ENCODE results near the gene PIERCE2.
"Not testable (repeated sequence)": the region's sequence is repeated elsewhere in the genome, so short reads cannot be mapped to it uniquely, and the experiment has no call there.

Gene PIERCE2

DNA sequence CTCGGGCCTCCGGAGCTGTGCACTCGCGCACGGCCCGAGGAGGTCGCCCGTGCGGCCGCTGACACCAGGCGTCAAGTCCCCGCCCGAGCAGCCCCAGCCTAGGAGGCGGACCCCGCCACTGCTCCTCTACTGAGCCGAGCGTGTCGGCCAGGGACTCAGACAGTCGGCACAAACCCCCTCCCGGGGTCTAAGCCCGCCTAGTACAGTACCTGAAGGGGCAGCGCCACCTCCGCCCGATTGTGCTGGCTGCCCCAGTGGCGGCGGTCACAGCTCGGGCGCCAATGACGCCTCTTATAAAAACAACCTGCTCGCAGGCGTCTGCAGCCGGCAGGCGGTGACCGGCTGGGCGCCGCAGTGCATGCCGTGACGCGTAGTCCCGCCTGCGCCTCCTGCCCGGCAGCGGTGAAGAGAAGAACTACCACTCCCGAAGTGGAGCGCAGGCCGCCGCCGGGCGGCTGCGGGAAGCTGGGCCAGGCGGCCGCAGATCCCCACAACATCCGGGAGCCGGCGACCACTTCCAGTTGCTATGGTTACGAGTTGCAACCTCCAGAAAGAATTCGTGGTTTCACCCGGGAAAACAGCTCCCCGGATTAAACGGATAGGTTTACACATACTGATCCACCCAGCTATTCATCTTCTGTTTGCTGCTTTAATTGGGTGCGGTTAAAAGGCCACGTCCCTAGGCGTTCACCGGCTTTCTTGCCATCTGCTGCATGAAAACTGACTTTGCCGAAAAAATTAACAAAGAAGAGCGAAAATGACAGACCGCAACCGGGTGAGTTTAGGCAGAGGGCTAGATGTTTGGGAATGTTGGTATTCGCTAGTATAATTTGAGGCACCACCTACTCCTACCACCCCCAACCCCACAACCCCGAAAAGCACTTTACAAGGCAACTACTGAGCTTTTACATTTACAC, at the start of gene PIERCE2, which contains the start of gene CCPG1:
Gene PIERCE2 (plus strand): TSS at position 484 of the 917 bp plus-strand sequence. CDS start 274 bp downstream, at position 758.
Gene CCPG1 (minus strand): TSS at position 348 of the 917 bp plus-strand sequence. CDS start 18,935 bp downstream, outside the sequence.
- DNase-seq = peak; percentile 84

- no peak for DNase-seq
Measured at GRCh38 chr15:55360256-55360655, 48.0 kb upstream of the PIERCE2 start.

DNA sequence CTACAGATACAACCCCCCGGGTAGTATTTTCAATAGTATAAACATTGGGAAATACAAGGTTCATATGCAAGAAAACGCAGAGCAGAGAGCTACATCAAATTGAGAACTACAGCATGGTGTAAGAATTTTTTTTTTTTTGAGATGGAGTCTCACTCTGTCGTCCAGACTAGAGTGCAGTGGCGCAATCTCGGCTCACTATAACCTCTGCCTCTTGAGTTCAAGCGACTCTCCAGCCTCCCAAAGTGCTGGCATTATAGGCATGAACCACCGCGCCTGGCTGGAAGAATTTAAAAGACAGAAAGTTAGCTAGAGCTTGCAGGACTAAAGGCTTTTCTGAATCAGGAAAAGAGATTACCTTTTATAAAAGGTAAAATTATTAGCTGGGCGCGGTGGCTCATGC, 47.2 kb upstream of the PIERCE2 start:
- DNase-seq = no peak

DNA sequence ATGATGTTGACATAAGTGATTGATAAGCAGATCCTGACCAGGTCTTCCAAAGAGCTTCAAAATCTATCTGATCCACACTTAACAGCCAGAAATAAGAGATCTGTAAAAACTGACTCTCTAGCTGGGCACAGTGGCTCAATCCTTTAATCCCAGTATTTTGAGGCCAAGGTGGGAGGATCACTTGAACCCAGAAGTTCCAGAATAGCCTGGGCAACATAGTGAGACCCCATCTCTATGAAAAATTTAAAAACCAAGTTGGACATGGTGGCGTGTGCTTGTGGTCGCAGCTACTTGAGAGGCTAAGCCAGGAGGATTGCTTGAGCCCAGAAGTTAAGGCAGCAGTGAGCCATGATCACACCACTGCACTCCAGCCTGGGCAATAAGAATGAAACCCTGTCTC, 45.7 kb upstream of the PIERCE2 start:
- no peak for DNase-seq

DNA sequence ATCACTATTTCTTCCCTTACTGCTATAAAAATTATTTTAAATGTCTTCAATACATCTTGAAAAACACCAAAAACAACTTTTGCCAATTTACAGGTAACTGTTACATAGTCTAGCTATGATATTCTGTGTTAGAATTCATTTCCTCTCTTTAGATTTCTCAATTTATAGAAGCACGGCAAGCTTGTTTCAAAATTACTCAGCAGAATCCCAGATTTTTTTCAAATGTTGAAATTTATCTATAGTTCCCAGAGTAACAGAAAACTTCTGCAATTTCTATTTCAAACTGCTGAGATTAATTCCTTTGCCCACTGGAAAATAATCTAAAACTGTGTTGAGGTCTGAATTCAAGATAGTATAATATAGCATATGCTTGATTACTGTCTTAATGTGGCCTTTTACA, 41.3 kb upstream of the PIERCE2 start:
- DNase-seq = no peak

GRCh38 chr15:55372701-55373440, 35.4 kb upstream of the PIERCE2 start:
- no peak for DNase-seq

GRCh38 chr15:55379095-55379494, 29.2 kb upstream of the PIERCE2 start:
- DNase-seq = no peak

- DNase-seq = no peak
Measured at GRCh38 chr15:55381595-55381994, 26.7 kb upstream of the PIERCE2 start.

GRCh38 chr15:55383687-55384086, 24.6 kb upstream of the PIERCE2 start:
- no peak for DNase-seq

- no peak for DNase-seq
Measured at GRCh38 chr15:55387027-55387426, 21.3 kb upstream of the PIERCE2 start.

GRCh38 chr15:55389264-55389607, 19.1 kb upstream of the PIERCE2 start:
- no peak for DNase-seq

- no peak for DNase-seq
Measured at GRCh38 chr15:55394694-55395093, 13.6 kb upstream of the PIERCE2 start.

- no peak for DNase-seq
Measured at GRCh38 chr15:55398243-55398642, 10.1 kb upstream of the PIERCE2 start.

- not testable (repeated sequence) for DNase-seq
Measured at GRCh38 chr15:55400050-55400449, 8.2 kb upstream of the PIERCE2 start.

DNA sequence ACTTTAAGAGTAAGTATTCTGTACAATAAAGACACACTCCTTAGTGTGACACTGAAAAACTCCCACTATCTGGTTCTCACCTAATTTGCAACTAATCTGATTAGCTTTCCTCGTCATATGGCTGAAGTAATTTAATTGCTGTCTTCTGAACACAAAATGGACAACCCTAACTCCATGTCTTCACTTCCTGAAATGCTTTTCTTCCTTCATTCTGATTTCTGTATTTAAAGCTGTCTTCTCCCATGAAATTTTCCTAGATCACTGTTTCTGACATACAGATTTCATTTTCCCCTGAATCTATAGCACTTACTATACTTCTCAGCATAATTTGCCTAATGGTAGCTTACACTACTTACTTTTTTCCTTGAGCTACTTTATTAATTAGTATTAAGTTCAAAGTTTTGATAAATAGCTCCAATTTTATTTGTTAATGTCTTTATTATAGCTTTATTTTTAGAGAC, 6.5 kb upstream of the PIERCE2 start:
- no peak for DNase-seq

DNA sequence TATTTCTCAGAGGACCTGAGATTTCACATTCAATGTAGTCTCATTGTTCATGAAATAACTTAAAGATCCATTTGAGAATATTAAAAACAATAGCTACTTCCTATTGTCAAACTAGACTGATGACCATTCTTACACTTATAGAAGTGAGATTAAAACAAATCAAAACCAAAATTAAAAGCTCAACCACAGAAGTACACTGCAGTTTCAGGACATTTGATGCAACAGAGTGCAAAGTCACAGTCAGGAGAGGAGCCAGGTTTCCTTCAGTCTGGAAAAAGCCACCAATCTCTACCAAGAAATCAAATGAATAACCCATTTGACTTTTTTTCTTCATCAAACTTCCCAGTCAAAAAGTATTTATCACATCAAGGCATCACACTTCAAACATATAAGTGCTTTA, 5.6 kb upstream of the PIERCE2 start:
- no peak for DNase-seq

DNA sequence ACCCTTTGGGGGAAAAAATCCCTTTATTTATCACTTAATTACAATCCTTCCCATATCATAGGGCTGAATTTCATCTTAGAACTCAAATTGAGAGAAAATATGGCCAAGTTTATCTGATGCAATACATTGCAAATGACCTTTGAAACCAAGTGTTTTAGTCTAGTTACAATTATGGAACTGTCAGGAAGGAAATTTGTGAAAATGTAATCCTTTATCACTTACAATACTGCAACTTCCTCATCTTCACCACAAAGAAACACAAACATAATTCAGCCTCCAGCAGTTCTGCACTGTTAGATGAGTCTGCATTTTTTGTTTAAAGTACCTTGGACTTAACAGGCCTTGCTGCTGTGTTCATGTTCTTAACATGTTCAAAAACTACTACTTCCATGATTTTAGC, 4.8 kb upstream of the PIERCE2 start:
- no peak for DNase-seq

GRCh38 chr15:55407498-55408011, 740 bp upstream of the PIERCE2 start:
- no peak for DNase-seq

- DNase-seq = not testable (repeated sequence)
Measured at GRCh38 chr15:55408976-55409375, 681 bp downstream of the PIERCE2 start.

DNA sequence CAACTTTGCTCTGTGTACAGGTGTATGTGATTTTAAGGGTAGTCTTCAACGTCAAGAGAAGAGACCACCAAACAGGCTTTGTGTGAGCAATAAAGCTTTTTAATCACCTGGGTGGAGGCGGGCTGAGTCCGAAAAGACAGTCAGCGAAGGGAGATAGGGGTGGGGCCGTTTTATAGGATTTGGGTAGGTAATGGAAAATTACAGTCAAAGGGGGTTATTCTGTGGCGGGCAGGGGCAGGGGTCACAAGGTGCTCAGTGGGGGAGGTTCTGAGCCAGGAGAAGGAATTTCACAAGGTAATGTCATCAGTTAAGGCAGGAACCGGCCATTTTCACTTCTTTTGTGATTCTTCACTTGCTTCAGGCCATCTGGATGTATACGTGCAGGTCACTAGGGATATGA, 9.4 kb downstream of the PIERCE2 start:
- not testable (repeated sequence) for DNase-seq

DNA sequence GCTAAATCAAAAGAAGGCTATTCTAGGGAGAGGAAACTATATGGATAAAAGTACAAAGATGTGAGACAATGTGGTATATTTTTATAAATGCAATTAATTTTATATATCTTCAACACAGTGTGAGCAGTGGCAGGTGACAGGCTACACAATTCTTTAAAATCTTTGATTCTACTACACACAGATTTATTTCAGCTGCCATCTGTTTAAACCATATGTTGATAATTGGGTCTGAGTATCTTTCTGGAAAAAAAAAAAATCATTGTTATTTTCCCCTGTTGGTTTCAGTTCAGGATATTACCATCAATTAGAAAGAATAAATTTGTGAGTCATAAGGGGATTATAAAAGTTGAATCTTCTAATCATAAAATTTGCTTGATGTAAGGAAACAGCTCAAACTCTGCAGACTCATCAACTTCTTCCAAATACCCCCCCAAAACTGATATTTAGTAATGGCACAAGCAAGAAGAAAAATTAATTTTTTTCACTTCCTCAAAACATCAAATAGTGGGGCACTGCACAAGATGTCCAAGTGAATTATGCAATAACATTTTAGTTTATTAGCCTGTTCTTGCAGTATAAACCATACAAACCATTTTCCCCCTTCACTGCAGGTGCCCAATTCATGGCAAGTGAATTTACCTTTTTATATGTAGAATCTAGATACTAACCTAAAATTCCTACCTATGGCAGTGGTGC, 12.0 kb downstream of the PIERCE2 start:
- no peak for DNase-seq

DNA sequence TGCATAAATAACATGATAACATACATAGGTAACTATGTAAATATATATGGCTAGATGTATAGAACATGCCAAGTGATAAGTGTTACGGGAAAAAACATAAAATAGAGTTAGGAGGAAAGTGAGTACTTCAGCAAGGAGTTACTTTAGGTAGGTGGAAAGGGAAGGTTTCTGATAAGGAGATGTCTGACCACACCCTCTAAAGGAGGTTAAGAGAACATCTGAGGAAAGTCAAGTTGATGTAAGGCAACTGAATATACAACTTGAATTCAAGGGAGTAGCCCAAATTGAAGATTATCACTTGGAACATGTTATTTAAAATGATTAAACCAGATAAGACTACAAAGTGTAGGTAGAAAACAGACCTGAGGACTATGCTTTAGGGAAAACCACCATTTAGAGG, 13.8 kb downstream of the PIERCE2 start:
- no peak for DNase-seq

All from activated CD8-positive, alpha-beta memory T cell treated with anti-CD3 and anti-CD28 coated beads, Interleukin-2, amount 50 U/mL, for 4 hours (primary cell).